ENCODE measurements around the gene UQCC3. TPM values are rescaled to one million over a fixed set of nuclear protein-coding genes. Genes with fewer than 3 reads are reported as not detected.

Gene UQCC3
- total RNA-seq, result 4.6 and 7.6 TPM in 2 replicates

GRCh38 chr11:62671608-62672389 is at the start of gene UQCC3, which contains the start of gene LBHD1:
UQCC3 (plus strand) TSS chr11:62671673; CDS start chr11:62671746, 73 bp downstream.
LBHD1 (minus strand) TSS chr11:62672267; CDS start chr11:62670031, 2,236 bp downstream.

GRCh38 chr11:62645946-62646824 is 25.3 kb upstream of the UQCC3 start, which contains the start of gene GANAB:
GANAB (minus strand) TSS chr11:62646613; CDS start chr11:62646599, 14 bp downstream.

GRCh38 chr11:62665075-62665598 is 6.3 kb upstream of the UQCC3 start, which contains the start of the genes C11orf98 and CSKMT:
C11orf98 (minus strand) TSS chr11:62665210; CDS start chr11:62665169, 41 bp downstream.
CSKMT (plus strand) TSS chr11:62665312; CDS start chr11:62665880, 568 bp downstream.

GRCh38 chr11:62678770-62679696 is 7.6 kb downstream of the UQCC3 start, which contains the start of gene UBXN1:
UBXN1 (minus strand) TSS chr11:62679073; CDS start chr11:62678923, 150 bp downstream.

GRCh38 chr11:62689421-62690183 is 18.1 kb downstream of the UQCC3 start, which contains the start of gene LRRN4CL:
LRRN4CL (minus strand) TSS chr11:62689530; CDS start chr11:62688508, 1,022 bp downstream.

GRCh38 chr11:62707277-62707861 is 35.9 kb downstream of the UQCC3 start, which contains the start of the genes BSCL2 and GNG3:
BSCL2 (minus strand) TSS chr11:62707424; CDS start chr11:62707195, 229 bp downstream.
GNG3 (plus strand) TSS chr11:62707676; CDS start chr11:62708296, 620 bp downstream.

Small RNA genes lying within 50 kb of the gene (small RNA-seq; reads per million reads assigned to genes)
- not detected for gene SNORA57 (ENCODE audit: low replicate concordance)

Other genes starting within 250 kb of the UQCC3 start
- 206 and 490 TPM in 2 replicates for gene AHNAK, start 124.9 kb upstream of the UQCC3 start, total RNA-seq
- 914 and 1,622 TPM in 2 replicates for gene EEF1G, start 97.8 kb upstream of the UQCC3 start, total RNA-seq
- 7.4 and 8.4 TPM in 2 replicates for gene TUT1, start 80.2 kb upstream of the UQCC3 start, total RNA-seq
- gene MTA2, start 69.8 kb upstream of the UQCC3 start, total RNA-seq, result 82.7 and 179 TPM in 2 replicates
- gene EML3, start 58.9 kb upstream of the UQCC3 start, total RNA-seq, result 17.9 and 20.3 TPM in 2 replicates
- 1.3 and 4.6 TPM in 2 replicates for gene ROM1, start 58.4 kb upstream of the UQCC3 start, total RNA-seq
- 34.6 and 47.0 TPM in 2 replicates for gene B3GAT3, start 49.7 kb upstream of the UQCC3 start, total RNA-seq
- 222 and 365 TPM in 2 replicates for gene GANAB, start 25.1 kb upstream of the UQCC3 start, total RNA-seq
- 19.0 and 38.4 TPM in 2 replicates for gene INTS5, start 18.4 kb upstream of the UQCC3 start, total RNA-seq
- 19.9 and 31.8 TPM in 2 replicates for gene C11orf98, start 6.5 kb upstream of the UQCC3 start, total RNA-seq
- 5.3 and 10.0 TPM in 2 replicates for gene CSKMT, start 6.4 kb upstream of the UQCC3 start, total RNA-seq
- gene LBHD1, start 594 bp downstream of the UQCC3 start, total RNA-seq, result 5.2 and 5.5 TPM in 2 replicates
- gene UBXN1, start 7.4 kb downstream of the UQCC3 start, total RNA-seq, result 62.4 and 230 TPM in 2 replicates
- 3.7 and 4.7 TPM in 2 replicates for gene LRRN4CL, start 17.9 kb downstream of the UQCC3 start, total RNA-seq
- gene BSCL2, start 35.8 kb downstream of the UQCC3 start, total RNA-seq, result 42.2 and 63.7 TPM in 2 replicates
- not detected in 2 replicates for gene GNG3, start 36.0 kb downstream of the UQCC3 start, total RNA-seq
- gene HNRNPUL2, start 55.8 kb downstream of the UQCC3 start, total RNA-seq, result 7.0 and 16.3 TPM in 2 replicates
- 39.8 and 49.1 TPM in 2 replicates for gene TTC9C, start 56.8 kb downstream of the UQCC3 start, total RNA-seq
- gene ZBTB3, start 82.5 kb downstream of the UQCC3 start, total RNA-seq, result 15.1 and 18.3 TPM in 2 replicates
- 54.0 and 56.0 TPM in 2 replicates for gene POLR2G, start 89.9 kb downstream of the UQCC3 start, total RNA-seq
- gene TAF6L, start 99.7 kb downstream of the UQCC3 start, total RNA-seq, result 19.3 and 29.5 TPM in 2 replicates
- 42.2 and 50.7 TPM in 2 replicates for gene TMEM179B, start 115.7 kb downstream of the UQCC3 start, total RNA-seq
- 11.2 and 21.0 TPM in 2 replicates for gene TMEM223, start 120.3 kb downstream of the UQCC3 start, total RNA-seq
- 35.2 and 49.5 TPM in 2 replicates for gene NXF1, start 133.8 kb downstream of the UQCC3 start, total RNA-seq
- gene STX5, start 160.4 kb downstream of the UQCC3 start, total RNA-seq, result 48.7 and 70.2 TPM in 2 replicates
- gene TEX54, start 161.2 kb downstream of the UQCC3 start, total RNA-seq, result not detected in 2 replicates
- 44.6 and 56.4 TPM in 2 replicates for gene WDR74, start 167.9 kb downstream of the UQCC3 start, total RNA-seq
- gene SLC3A2, start 209.2 kb downstream of the UQCC3 start, total RNA-seq, result 160 and 906 TPM in 2 replicates
- not detected in 2 replicates for gene CHRM1, start 249.7 kb downstream of the UQCC3 start, total RNA-seq